GM19463 (cell line): Measurements from ENCODE around the gene POP4.
A peak's percentile ranks its signal among the peaks of the same experiment; 100 is the strongest.
"Not testable (repeated sequence)": the region's sequence is repeated elsewhere in the genome, so short reads cannot be mapped to it uniquely, and the experiment has no call there.

Source experiments
- ATAC-seq: cut with Tn5 transposase; IDR thresholded peaks from one replicate; pipeline ENCODE4 v1.9.1; 2021; ENCODE audit warnings: mild to moderate bottlenecking, moderate library complexity; ENCODE audit not compliant: unreplicated experiment

The POP4 gene, protein sequence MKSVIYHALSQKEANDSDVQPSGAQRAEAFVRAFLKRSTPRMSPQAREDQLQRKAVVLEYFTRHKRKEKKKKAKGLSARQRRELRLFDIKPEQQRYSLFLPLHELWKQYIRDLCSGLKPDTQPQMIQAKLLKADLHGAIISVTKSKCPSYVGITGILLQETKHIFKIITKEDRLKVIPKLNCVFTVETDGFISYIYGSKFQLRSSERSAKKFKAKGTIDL

DNA sequence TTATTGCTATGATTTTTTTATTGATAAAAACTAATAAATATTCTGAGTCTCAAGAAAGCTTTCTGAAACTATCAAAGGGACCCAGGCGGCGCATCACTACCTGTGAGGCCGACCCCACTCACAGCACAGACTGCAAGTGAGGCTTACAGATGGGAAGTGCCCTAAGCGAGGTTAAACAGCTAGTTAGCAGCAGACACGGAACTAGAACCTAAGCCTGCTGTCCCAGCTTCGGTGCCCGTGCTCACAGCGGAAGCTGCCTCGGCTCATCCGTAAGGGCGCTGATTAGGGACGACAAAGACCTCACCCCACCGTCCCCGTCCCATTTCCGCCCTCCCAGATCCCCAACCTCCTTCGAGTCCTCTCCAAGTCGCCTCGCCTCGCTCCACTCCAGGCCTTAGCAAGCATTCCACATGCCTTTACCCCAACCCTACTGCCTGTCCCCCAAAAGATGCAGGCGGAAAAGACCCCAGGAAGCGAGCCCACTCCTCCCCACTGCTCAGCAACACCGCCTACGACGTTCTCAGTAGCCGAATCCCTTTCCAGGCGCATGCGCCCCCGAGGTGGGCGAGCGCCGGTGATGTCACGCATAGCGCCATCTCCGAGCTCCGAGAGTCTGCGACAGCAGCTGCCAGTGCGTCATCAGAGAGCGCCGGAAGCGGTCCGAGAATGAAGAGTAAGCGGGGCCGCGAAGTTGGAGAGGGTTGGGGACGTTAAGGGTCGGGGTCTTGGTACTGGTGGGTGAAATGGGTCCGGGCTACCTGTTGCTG, at the start of gene POP4:
POP4 (plus strand) TSS at position 631 of the 767 bp plus-strand sequence; CDS start at position 667, 36 bp downstream.
- ATAC-seq = peak; percentile 62

DNA sequence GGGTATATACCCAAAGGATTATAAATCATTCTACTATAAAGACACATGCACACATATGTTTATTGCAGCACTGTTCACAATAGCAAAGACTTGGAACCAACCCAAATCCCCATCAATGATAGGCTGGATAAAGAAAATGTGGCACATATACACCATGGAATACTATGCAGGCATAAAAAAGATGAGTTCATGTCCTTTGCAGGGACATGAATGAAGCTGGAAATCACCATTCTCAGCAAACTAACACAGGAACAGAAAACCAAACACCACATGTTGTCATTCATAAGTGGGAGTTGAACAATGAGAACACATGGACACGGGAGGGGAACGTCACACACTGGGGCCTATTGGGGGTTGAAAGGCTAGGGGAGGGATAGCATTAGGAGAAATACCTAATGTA, 47.0 kb upstream of the POP4 start:
- not testable (repeated sequence) for ATAC-seq

DNA sequence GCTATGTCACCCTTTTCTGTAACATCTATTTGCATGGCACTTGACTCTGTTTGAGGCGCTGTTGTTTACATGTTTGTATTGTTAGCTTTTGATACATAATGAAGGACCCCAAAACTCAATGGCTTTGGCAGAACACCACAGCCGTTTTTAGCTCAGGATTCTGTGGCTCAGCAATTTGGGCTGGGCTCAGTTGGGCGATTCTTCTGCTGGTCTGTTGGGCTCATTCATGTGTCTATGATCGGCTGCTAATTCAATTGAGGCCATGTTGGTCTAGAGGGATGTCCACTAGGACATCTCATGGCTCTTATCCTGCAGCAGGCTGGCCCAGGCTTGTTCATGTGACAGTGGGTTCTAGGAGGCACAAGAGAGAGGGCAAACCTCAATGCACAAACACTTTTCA, 46.3 kb upstream of the POP4 start:
- ATAC-seq = no peak

DNA sequence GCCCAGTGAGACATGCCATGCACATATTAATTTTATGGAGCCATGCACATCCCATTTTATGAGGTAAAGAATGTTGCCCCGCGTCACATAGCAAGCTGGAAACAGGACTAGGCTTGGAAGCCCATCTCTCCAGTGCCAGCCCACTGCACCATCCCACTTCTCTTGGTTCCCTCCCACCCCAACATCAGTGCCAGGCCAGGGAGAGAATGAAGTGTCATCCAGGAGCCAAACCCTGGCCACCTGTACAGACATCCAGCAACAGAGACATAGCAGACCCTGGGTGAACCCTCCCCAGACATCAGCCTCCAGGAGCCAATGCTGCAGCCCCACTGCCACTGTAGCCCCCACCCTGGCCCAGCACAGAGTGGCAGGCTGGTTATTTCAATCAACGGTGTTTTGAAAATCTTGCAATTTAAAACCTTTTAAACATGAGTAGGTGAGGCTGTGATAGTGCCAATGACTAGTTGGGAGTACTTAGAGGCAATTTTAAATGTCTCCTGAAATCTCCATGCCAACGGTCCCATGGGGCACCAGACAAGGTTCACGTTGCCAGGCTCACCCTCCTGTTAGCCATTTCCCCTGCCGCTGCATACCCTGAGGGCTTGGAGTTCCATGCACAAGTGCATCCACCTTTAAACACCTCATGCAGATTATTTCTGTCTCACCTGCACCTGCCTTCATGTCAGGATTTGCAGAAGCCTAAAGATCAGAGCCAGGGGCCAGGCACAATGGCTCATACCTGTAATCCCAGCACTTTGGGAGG, 45.6 kb upstream of the POP4 start:
- no peak for ATAC-seq

DNA sequence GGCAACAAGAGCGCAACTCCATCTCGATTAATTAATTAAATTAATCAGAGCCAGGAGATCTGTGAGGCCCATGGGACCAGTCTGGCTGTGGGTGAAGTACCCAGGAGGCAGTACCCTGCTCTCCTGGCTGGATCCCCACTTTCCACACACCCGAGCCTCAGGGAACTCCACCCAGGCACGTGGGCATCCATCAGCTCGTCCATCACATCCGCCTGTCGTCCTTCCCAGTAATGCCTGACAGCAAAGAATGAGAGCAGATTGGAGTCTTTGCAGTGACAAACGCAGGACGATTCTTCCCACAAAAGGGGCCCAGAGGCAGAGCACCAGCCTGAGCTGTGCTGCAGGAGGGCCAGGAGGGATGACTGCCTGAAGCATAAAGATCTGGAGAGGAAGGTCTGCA, 44.5 kb upstream of the POP4 start:
- ATAC-seq = no peak

DNA sequence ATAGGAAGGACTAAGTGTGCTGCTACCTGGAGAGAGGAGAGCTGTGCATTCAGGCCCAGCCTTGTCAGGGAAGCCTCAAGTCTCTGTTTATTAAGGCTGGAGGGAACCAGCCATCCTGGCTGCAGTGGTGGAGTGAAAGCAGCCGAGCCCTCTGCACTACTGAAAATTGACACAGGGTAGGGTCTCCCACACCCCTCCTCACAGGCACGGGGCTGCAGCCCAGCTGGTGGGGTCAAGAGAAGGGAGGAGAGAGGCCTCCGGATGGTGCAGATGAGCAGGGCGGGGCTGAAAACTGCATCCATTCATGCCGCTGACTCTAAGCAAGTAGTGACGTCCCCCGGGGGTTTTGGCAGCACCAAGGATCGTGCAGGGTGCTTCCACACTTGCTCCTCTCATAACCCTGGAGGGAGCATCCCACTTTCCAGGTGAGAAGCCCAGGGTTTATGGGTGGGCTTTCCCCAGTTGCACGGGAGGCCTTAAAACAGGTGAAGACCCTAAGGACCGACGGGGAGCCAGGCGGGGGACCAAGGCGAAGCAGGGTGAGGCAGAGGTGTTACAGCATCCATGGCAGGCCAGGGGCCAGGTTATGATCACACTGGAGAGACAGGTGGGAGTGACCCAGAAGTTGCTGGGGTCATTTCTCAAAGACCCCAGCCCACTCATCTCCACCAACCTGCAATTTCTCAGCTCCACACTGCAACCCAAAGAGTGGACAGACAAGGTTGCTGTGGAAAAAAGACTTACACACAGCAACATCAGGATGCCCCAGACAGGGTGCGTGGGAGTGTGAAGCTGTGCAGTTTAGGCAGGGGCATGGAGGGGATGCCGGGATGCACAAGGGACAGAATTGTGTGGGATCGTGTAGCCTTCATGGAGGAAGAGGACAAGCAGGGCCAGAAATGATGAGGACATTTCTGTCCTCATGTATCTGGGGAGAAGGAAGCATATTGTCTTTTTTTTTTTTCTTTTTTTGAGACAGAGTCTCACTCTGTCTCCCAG, 43.5 kb upstream of the POP4 start:
- ATAC-seq = no peak

DNA sequence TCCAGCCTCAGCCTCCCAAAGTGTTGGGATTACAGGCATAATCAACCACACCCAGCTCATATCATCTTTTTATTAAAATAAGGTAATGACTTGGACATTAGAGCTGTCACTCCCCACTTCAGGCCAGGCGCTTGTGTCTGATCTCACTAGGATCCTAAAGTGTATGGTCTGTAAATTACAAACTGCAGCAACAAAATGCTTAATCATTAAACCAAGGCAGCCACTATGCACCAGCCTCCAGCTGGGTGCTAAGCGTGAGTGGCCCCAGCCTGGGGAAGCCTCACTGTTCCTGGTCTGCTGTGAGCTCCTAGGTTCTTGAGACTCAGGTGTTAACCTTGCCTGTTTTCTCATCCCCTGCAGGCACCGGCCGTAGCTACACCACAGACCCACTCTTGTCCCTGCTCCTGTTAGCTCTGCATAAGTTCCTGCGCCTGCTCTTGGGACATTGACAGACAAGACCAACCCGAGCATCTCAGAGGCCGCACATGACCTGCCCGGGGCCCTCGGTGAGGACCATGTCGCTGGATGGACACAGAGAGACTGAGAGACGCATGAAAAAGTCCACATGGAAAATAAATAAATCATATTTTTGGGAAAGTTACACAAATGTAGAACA, 42.5 kb upstream of the POP4 start:
- no peak for ATAC-seq

DNA sequence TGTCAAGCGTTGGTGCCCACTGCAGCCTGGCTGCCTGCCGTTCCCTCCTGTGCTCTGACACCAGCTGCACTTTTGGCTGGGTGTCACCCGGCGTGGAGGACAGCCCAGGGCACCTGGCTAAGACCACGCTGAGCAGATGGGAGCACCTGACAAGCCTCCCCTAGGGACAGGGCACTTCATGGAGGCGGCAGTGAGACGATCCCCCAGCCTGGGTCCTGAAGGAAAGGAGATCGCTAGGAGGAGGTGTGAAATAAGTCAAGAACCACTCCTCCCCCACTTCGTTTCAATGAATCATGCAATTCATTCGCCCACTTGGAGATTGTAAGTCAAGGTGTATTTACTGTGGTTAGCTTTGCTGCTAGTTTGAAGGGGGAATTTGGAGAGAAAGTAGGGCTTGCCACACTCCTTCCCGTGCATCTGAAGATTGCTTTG, 41.5 kb upstream of the POP4 start:
- no peak for ATAC-seq

DNA sequence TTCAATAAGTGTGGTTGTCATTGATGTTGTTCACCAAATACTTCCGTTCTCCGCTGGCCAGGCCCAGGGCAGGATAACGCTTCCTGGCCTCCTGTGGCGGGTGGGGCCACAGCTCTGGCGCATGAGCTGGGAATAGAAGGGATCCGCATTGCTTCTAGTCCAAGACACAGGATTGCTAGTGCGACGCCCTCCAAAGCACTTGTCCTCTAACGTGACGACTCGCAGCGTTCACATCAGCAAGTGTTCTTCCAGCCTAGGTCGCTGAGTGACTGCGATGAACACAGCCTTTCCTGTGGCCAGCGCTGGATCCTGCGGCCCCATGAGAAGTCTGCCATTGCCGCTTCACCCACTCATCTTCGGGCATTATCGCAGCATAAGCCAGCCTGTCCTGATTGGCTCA, 40.9 kb upstream of the POP4 start:
- ATAC-seq = no peak

DNA sequence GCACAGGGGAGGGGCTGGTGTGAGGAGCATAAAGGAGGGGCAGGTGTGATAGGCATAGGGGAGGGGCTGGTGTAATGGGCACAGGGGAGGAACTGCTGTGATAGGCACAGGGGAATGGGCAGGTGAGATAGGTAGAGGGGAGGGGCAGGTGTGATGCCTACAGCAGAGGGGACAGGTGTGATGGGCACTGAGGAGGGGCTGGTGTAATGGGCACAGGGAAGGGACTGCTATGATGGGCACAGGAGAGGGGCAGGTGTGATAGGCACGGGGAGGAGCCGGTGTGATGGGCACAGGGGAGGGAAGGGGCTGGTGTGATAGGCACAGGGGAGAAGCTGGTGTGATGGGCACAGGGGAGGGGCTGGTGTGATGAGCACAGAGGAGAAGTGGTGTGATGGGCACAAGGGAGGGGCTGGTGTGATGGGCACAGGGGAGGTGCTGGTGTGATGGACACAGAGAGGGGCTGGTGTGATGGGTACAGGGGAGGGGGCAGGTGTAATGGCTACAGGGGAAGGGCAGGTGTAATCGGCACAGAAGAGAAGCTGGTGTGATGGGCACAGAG, 39.5 kb upstream of the POP4 start:
- no peak for ATAC-seq

DNA sequence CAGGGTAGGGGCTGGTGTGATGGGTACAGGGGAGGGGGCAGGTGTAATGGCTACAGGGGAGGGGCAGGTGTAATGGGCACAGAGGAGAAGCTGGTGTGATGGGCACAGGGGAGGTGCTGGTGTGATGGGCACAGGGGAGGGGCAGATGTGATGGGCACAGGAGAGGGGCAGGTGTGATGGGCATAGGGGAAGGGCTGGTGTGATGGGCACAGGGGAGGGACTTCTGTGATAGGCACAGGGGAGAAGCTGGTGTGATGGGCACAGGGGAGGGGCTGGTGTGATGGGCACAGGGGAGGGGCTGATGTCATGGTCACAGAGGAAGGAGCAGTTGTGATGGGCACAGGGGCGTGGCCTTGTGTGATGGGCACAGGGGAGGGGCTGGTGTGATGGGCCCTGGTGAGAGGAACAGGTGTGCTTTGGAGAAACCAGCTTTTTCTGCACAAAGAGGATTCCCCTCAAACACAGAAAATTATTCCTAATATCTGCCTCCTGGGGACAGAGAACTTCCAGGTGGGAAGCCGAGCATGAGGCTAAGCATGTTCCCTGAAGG, 38.6 kb upstream of the POP4 start:
- ATAC-seq = no peak

DNA sequence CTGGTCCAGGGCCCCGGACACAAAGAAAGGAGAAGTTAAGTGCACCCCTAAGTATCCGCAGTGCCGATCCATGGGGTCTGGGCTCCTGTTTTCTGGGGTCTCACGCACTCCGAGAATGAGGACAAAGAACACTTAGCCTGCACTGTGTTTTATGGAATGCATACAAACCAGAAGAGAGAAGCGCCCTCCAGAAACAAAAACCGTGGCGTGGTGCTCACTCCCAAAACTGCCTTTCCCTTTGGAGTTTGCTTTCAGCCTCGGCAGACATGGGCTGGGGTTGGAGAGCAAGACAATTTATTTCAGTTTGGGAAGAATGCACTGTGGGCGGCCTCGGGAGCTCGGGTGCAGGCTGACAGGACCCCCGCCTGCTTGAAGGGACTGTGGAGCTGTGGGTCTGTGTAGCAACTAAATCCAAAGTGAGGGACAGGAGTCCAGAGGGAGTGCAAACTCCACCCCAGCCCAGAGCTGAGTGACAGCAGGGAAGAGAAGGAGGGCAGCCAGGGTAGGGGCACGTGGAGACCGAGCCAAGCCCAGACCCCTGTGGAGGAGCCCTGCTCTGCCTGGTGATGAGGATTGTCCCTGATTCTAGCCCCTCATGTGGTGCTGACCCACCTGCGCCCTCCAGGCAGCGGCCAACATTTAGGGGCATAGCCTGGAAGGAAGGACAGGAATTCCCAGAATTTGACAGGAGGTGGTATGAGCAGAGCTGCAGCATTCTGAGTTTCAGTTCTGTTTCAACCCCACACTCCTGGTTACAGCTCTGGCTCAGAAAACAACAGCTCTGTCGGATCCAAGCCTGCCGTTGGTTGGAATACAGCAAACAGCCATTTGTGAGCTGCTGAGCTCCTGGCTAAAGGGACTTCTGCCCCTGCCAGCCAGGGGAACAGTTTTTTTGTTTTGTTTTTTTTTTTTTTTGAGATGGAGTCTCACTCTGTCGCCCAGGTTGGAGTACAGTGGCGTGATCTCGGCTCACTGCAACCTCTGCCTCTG, 37.8 kb upstream of the POP4 start:
- no peak for ATAC-seq

DNA sequence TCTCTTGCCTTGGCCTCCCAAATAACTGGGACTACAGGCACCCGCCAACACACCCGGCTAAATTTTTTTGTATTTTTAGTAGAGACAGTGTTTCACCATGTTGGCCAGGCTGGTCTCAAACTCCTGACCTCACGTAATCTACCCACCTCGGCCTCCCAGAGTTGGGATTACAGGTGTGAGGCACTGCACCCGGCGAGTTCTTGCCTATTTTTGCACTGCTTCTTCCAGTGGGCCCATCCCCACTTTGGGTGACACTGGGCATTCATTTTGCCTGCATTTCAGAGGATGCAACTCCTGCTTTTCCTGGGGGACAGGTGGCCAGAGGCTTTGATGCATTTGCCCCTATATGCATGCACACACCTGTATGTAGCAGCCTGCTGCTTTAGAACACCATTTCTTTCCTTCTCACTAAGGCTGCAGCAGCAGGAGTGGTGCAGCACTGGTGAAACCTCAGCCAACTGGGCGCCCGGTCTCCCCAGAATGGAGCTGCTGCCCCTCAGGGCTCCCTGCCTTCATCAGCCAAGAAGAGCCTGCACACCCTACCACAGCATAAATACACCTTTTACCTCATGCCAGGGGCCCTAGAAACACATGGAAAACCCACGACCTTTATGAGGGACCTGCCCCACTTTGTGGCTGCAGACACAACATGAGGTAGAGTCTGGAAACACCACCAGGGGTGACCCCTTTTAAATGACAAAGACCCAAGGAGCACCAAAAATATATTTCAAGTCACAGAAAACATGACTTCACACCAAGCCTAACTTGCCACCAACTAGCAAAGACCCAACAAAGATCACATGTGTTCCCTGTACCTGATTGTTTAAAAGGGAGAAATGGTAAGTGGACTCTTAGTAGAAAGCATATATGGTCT, 36.8 kb upstream of the POP4 start:
- ATAC-seq = no peak

DNA sequence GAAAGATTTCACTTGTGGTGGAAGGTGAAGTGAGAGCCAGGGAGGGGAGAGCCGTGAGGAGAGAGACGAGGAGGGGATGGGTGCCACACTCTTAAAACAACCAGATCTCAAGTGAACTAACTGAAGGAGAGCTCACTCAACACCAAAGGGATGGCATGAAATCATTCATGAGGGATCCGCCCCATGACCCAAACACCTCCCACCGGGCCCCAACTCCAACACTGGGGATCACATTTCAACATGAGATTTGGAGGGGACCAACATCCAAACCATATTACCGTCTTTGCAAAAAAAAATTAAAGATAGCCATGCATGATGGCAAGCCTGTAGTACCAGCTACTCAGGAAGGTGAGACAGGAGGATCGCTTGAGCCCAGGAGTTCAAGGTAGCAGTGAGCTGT, 34.9 kb upstream of the POP4 start:
- no peak for ATAC-seq

DNA sequence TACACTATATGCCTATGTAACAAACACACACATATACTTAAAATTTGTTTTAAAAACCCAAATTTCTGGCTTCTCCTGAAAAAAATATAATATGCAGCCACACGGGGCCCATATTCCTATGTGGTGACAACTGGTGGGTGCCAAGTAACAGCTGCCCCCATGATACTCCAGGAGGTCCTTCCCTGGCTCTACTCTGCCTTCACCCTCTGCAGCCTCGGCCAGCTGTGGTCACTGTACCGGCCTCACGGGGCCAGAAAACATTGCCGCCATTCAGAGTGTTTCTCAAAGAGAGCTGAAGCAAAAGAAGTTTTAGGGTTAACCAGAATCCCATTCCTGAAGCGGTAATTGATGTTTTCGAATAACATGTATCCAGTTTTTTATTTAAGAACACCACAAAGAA, 32.6 kb upstream of the POP4 start:
- no peak for ATAC-seq

DNA sequence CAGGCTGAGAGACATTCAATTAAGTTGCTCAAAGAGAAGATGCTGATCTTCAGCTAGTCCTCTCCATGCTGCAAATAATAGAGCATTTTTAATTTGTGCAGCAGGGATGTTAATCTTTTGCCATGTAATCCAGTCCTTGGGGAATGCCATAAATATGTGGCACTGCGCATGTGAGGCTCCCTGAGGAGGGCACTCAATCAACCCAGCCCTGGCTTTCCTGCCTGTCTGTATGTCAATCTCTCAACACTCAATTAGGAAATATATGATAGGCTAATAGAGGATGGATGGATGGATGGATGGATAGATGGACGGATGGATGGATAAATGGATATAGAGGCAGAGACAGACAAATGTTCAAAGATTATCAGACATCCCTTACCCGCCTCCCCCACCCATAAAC, 31.6 kb upstream of the POP4 start:
- no peak for ATAC-seq

DNA sequence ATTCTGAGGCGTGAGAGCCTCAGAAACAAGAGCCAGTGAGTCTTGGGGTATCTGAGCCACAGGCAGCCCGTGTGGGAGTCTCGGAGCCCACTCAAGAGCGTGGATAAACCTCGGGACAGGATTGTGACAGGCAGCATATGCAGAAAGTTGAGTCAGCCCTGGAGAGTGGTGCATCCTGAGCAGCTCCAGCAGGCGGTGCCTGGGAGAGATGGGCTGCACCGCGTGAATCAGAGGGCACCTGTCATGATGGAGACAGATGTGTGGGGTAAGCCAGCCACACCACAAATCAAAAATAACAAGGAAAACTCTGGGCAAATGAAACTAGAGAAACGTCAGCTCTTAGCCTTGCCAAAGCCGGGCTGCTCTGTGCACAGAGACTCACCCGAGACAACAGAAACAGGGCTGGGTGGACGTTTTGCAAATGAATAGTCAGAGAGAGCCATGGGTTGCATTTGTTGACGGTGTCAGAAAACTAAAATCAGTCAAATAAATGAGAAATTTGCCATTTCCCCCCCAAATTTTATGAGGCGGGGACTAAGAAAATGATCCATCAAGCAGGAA, 30.0 kb upstream of the POP4 start:
- no peak for ATAC-seq
